Brain microvascular endothelial cell (primary cell): ENCODE results near the gene PTPRN2.

Experiments
- DNase-seq: peaks from one replicate; pipeline ENCODE4 v3.0.0-alpha.2; 2020
- H3K27ac ChIP-seq: fragments of 250-450 bp; sonication (Bioruptor Pico); 2 replicates; pipeline ENCODE4 v1.5.1; 2020; ENCODE audit warnings: mild to moderate bottlenecking, moderate library complexity
- H3K27me3 ChIP-seq: fragments of 250-450 bp; sonication (Bioruptor Pico); replicated peaks from 2 replicates; pipeline ENCODE4 v1.5.1; 2020; ENCODE audit warnings: mild to moderate bottlenecking
- H3K36me3 ChIP-seq: fragments of 250-450 bp; sonication (Bioruptor Pico); replicated peaks from 2 replicates; pipeline ENCODE4 v1.5.1; 2020; ENCODE audit warnings: mild to moderate bottlenecking
- H3K4me3 ChIP-seq: 2 replicates; pipeline ENCODE4 v1.5.1; 2011; ENCODE audit warnings: low read depth, mild to moderate bottlenecking, control low read depth, low read length, moderate library complexity
- in situ Hi-C: cut with HindIII; loops from 2 replicates; pipeline ENCODE4 v1.10.0; 2017; ENCODE audit warnings: low sequenced_read_pairs, low pct_ligation_motif_present
- TF ChIP-seq, protein P1 (sequence below): IDR thresholded peaks from 2 replicates; pipeline ENCODE4 v1.5.1; 2011; ENCODE audit warnings: low read depth, mild to moderate bottlenecking, moderate library complexity, low read length, control low read depth, inconsistent platforms; ENCODE audit errors: missing control alignments

PTPRN2 gene

GRCh38 chr7:157616931-157617330 lies 970.7 kb downstream of the PTPRN2 start:
- Histone ChIP-seq H3K27ac (no peak overlapping the region), H3K36me3 (no peaks in the 10 kb centered on the region), H3K4me3 (no peak overlapping the region), H3K27me3 (no peaks in the 10 kb centered on the region)
- TF ChIP-seq, protein P1, sequence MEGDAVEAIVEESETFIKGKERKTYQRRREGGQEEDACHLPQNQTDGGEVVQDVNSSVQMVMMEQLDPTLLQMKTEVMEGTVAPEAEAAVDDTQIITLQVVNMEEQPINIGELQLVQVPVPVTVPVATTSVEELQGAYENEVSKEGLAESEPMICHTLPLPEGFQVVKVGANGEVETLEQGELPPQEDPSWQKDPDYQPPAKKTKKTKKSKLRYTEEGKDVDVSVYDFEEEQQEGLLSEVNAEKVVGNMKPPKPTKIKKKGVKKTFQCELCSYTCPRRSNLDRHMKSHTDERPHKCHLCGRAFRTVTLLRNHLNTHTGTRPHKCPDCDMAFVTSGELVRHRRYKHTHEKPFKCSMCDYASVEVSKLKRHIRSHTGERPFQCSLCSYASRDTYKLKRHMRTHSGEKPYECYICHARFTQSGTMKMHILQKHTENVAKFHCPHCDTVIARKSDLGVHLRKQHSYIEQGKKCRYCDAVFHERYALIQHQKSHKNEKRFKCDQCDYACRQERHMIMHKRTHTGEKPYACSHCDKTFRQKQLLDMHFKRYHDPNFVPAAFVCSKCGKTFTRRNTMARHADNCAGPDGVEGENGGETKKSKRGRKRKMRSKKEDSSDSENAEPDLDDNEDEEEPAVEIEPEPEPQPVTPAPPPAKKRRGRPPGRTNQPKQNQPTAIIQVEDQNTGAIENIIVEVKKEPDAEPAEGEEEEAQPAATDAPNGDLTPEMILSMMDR, result no peak
- DNase-seq, result no peak
- in situ Hi-C loops, result no loop called here

- DNase-seq, result no peak
- Histone ChIP-seq H3K4me3 (no peak overlapping the region), H3K27ac (no peak overlapping the region), H3K27me3 (no peaks in the 10 kb centered on the region), H3K36me3 (no peaks in the 10 kb centered on the region)
- TF ChIP-seq, protein P1, result no peak
- in situ Hi-C loops, result no loop called here
Measured at GRCh38 chr7:157616426-157616825, 971.2 kb downstream of the PTPRN2 start.

DNA sequence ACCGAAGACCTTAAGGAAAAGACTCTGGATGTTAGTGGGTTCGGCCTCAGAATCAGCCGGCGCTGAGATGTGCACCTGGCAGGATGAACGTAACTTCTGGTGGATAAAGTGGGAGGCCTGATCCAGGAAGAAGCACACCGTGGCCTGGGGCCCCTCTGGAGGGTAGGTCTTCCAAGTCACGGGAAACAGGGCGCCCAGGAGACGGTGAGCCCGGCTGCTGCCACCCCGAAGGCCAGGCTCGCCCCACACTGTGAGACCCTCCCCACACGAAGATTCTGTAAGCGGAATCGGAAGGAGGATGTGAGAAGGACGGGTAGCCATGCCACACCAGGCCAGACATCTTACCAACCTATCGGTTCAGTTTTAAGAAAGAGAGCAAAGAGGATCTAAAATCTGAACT lies 971.8 kb downstream of the PTPRN2 start:
- no peak for DNase-seq

GRCh38 chr7:157615101-157615817 lies 972.4 kb downstream of the PTPRN2 start:
- H3K4me3 ChIP-seq, result no peak overlapping the region
- H3K27me3 ChIP-seq, result no peaks in the 10 kb centered on the region
- TF ChIP-seq, protein P1, result no peak
- DNase-seq, result no peak
- H3K27ac ChIP-seq, result no peak overlapping the region
- no peaks in the 10 kb centered on the region for H3K36me3 ChIP-seq
- in situ Hi-C loops, result no loop called here

More for the DNA sequence above, 971.8 kb downstream of the PTPRN2 start:
- Histone ChIP-seq H3K27me3 (no peaks in the 10 kb centered on the region), H3K36me3 (no peaks in the 10 kb centered on the region), H3K27ac (no peak overlapping the region), H3K4me3 (no peak overlapping the region)
- TF ChIP-seq, protein P1, result no peak
- in situ Hi-C loops, result no loop called here

DNA sequence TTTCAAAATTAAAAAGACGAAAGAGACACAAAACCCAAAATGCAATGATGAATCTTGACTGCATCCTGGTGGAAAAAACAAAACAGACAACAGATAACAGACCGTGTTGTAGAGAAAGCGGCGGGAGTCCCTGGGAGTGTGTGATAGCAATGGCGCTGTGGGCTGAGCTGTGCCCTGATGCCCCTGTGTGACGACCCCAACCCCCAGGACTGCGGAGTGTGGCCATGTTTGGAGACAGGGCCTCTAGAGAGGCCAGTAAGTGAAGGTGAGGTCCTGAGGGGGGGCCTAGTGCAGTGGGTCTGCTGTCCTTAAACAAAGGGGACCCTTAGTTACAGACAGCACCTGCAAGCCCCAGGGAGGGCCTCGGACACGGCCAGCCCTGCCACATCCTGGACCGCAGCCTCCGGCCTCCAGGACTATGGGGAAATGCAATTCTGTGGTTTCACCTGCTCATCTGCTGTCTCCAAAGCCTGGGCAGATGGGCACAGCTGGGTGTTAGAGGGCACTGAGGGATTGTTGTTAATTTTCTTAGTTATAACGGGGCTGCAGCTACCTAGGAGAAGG lies 973.1 kb downstream of the PTPRN2 start:
- DNase-seq, result no peak
- no peak overlapping the region for H3K27ac ChIP-seq
- in situ Hi-C loops, result no loop called here
- H3K36me3 ChIP-seq, result no peaks in the 10 kb centered on the region
- no peak overlapping the region for H3K4me3 ChIP-seq
- TF ChIP-seq, protein P1, result no peak
- H3K27me3 ChIP-seq, result no peaks in the 10 kb centered on the region
